GM18526 (cell line): ENCODE results near the gene FKBP10.

Experiments
- POLR2A ChIP-seq: IDR thresholded peaks from 3 replicates; pipeline ENCODE4 v1.6.1; 2011; ENCODE audit not compliant: insufficient read length; ENCODE audit errors: extremely low read depth

Gene FKBP10

GRCh38 chr17:41796121-41796895 is 16.5 kb upstream of the FKBP10 start:
- TF ChIP-seq POLR2A: no peak

GRCh38 chr17:41797377-41797776 is 15.4 kb upstream of the FKBP10 start:
- TF ChIP-seq POLR2A: no peak

DNA sequence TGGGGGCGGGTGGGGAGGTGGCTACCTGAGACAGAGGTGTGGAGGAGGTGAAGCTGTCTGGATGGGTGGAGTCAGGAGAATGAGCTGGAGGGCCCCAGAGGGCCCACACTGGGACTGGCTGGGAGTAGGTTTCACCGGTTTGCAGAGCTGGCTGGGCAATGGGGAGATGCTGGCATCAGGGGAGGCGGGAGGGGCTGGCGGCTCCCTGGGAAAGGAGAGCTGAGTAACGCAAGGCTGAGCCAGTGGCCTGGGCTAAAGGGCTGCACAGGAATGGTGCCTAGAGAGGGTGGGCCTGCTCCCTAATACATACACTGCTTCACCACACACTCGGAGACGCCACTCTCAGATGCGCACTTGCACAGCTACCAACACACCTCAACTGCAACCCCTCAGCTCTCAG is 13.4 kb upstream of the FKBP10 start:
- no peak for TF ChIP-seq POLR2A

DNA sequence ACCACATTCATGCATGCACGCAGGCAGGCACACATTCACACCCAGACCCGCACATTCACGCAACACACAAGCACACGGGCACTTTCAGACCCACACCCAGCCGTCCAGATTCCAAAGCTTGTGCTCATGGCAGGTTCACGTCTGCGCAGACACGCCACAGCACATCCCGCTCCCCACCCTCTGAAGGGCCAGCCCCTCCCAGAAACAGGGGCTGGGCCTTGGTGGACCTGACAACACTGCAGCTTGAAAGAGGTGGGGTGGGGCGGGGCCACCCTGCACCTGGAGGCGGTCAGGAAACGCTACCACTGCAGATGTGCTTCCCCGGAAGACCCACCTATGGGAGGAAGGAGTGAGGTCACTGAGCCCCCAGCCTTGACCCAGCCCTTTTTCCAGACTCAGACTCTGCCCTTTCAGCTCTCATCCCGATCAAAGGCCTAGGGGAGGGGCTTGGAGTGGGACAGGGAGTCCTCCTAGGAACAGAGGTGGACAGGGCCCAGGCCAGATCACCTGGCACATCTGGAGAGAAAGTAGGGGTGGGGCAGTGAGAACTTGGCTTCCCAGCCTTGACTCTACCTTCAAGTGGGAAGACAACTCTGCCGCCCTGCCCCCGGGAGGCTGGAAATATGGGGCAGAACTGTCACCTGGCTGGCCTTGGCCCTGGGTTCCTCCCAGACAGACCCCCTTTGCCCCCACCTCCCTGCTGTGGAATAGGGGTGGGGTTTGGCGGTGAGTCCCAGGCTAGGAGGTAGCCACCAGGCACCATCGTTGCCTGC is 12.0 kb upstream of the FKBP10 start:
- TF ChIP-seq POLR2A: no peak

GRCh38 chr17:41801374-41802271 is 11.2 kb upstream of the FKBP10 start:
- TF ChIP-seq POLR2A: no peak

DNA sequence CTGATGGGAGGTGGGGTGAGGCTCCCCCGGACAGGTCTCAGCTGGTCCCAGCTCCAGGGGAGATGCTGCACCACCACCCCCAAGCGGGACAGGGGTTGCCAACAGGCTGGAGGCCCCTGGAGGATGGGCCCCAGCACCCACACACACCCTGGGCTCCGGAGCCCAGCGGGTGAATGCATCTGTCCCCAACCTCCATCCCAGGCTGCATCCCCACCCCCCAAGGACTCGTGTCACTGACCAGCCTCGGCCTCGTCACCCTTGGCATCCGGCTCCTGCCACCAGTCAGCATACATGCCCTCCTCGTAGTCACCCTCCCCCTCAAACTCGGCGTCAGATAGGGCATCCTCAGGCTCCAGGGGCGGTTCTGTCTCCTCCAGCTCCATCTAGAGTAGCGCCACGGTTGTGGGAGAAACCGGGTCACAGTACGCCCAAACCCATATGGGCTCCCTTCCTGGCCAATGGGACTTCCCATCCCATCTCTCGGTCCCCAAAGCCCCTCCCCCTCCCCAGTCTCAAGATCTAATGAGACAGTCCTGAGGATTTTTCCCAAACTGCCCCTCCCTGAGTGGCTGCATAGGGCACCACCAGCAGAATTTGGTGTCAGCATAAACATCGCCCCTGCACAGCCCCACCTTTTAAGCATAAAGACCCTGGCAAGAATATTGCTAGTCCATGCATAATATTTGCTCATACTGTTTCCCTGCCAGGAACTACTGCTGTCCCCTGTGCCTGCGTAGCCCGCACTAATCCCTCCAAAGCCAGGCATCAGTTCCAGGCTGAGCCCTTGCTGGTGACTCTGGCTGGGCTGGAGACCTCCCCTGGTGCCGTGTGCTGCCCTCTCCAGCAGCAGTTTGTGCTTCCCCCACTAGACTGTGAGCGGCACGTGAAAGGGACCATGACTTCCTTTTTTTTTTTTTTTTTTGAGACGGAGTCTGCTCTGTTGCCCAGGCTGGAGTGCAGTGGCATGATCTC is 9.5 kb upstream of the FKBP10 start:
- TF ChIP-seq POLR2A: no peak

- no peak for TF ChIP-seq POLR2A
Observed at GRCh38 chr17:41806685-41807445, 5.9 kb upstream of the FKBP10 start.

DNA sequence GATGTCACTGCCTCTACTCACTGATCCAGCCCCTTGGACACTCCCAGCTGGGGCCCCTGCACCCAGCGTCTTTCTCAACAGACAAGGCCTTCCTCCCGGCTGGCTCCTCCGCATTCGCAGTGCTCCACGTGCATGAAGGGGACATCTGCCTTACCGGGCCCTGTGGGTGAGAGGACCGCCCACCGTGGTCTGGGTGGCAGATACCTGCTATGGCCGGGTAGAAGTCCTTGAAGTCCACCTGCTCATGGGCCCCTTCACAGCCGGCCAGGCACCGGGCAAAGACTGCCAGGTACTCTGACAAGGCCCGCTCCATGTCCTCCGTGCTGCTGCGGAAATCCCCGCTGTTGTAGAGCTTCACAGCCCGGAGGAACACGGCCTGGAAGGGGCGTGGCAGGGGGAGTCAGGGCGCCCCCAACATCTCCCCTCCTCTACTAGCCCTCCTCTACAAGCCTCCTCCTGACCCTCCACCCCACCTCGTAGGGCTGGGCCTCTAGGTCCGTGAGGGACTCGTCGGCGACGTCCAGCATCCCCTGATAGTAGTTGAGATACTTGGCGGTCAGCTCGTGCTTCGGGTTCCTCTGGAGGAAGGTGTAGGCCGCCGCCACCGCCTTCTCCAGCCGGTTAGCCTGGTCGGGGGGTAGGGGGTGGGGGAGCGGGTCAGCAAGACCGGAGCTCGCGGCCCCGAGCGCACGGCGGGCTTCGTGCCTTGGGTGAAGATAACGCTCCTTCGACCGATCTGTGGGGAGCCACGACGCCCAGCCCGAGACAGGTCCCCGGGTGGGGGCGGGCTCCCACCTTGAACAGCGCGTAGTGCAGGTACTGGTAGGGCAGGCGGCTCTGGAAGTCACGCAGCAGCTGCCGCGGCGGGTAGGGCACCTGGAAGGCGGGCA is 1.9 kb upstream of the FKBP10 start:
- TF ChIP-seq POLR2A: no peak

DNA sequence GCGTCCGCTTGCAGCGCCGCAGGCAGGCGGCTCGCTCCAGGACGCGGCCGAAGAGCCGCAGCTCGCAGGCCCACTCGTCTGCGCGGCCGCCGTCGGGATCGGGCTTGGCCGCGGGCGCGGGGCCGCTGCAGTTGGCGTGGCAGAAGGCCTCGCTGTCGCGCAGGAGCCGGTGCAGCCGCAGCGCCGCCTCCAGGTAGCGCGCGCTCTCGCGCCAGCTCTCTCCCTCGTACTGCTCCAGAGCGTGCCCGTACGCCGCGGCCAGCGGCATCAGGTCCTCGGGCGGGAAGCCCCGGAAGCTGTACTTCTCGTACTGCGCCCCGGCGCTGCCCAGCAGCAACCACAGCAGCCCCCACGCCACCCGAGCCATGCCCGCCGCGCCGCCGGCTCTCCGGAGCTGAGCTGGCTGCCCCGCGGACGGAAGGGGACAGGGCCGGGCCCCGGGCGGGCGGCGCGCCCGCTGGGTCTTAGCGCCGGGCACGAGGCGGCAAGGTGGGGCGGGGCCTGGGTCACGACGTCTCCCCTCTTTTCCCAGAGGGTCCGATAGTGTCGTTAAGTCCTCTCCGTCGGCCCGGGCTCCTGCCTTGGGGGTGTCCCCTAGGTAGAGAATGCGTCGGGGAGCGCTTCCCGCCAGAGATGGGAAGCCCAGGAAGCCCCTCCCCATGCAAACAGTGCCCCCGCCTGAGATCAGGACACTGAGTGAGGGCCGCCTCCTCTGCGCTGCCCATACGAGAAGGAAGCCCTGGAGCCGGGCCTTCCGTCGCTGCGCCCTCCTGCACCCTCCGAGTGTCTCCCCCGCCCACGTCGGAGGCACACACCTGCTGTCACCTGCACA is 1.0 kb upstream of the FKBP10 start, which contains the start of gene P3H4:
Gene P3H4, minus strand, starts transcription at position 401 of the 832 bp plus-strand sequence. Its CDS starts 34 bp downstream, at position 367.
- no peak for TF ChIP-seq POLR2A

- no peak for TF ChIP-seq POLR2A
Observed at GRCh38 chr17:41813152-41813680, 412 bp downstream of the FKBP10 start.

- no peak for TF ChIP-seq POLR2A
Observed at GRCh38 chr17:41813699-41814124, 908 bp downstream of the FKBP10 start.
